Left cardiac atrium (tissue), 2 donors: Measurements from ENCODE around the gene PDCD10. TPM values are rescaled to one million over a fixed set of nuclear protein-coding genes. Genes with fewer than 3 reads are reported as not detected.

Source experiments
- total RNA-seq, 2 donors: library from RNA; stranded (reverse); fragmentation: NEBNext Ultra II Directional; extraction: Animal tissue kit (Norgen Biotek cat#: 25700); gene quantifications; one replicate each; pipeline ENCODE4 v1.2.1, GENCODE V29; 2021
- donor health status: DM: no; HTN: yes; CAD: no; lungs with severe emphysema.
- donor health status: DM: yes; HTN: yes; CAD: no.

PDCD10 gene
- total RNA-seq, 2 donors from 2014 or later = 27.5 to 39.0 TPM

Other genes with a start within 250 kb of the PDCD10 start
- 1 to 10 TPM; 7.5 to 7.9 TPM for gene WDR49, start 81.0 kb downstream of the PDCD10 start, total RNA-seq
- gene SERPINI1, start 829 bp upstream of the PDCD10 start, total RNA-seq = 1 to 10 TPM; 4.1 to 4.2 TPM